PC-3 (cell line): ENCODE results near the gene KIF25. TPM values are rescaled to one million over a fixed set of nuclear protein-coding genes. Genes with fewer than 3 reads are reported as not detected.

Source experiments
- ATAC-seq: fragments of 200-7000 bp; cut with Tn5 transposase; 2 replicates; pipeline ENCODE4 v1.9.1; 2020; ENCODE audit warnings: mild to moderate bottlenecking, moderate library complexity
- BruUV-seq: library from RNA; stranded (reverse); fragments of 400-500 nt; replicated peaks from 2 replicates; lab custom pipeline; 2021; lab: Mats Ljungman, UMichigan
- CTCF ChIA-PET: fragments of 300-600 bp; sonication (Branson Sonifier 250); formaldehyde crosslinking; loops from one replicate; lab custom pipeline; 2022; ENCODE audit warnings: antibody characterized with exemption; lab: Charles Lee
- POLR2A ChIA-PET: fragments of 300-600 bp; sonication (Branson Sonifier 250); formaldehyde crosslinking; loops from one replicate; lab custom pipeline; 2022; ENCODE audit warnings: antibody characterized with exemption; ENCODE audit not compliant: unreplicated experiment; lab: Charles Lee
- DNase-seq: peaks from one replicate; pipeline ENCODE4 v3.0.0-alpha.2; 2015
- H2AFZ ChIP-seq: fragments of 300-600 bp; sonication (generic); 2 replicates; pipeline ENCODE4 v1.6.0; 2016; ENCODE audit warnings: antibody characterized with exemption, low read length
- H3F3A ChIP-seq: fragments of 300-600 bp; sonication (generic); one replicate; pipeline ENCODE4 v1.6.0; 2017; ENCODE audit warnings: antibody characterized with exemption, low read length, control low read depth, mild to moderate bottlenecking; ENCODE audit not compliant: unreplicated experiment
- H3K27ac ChIP-seq: fragments of 300-600 bp; sonication (generic); 2 replicates; pipeline ENCODE4 v1.5.1; 2016; ENCODE audit warnings: mild to moderate bottlenecking, low read length
- H3K27me3 ChIP-seq: fragments of 300-600 bp; sonication (generic); 2 replicates; pipeline ENCODE4 v1.6.1; 2016; ENCODE audit warnings: low read length, mixed read lengths
- H3K36me3 ChIP-seq: fragments of 300-600 bp; sonication (generic); 2 replicates; pipeline ENCODE4 v1.6.1; 2016; ENCODE audit warnings: low read depth, mixed run types, low read length, mixed read lengths
- H3K4me1 ChIP-seq: fragments of 300-600 bp; sonication (generic); 2 replicates; pipeline ENCODE4 v1.5.1; 2016; ENCODE audit warnings: low read length; ENCODE audit not compliant: insufficient read depth
- H3K4me2 ChIP-seq: fragments of 300-600 bp; sonication (generic); 2 replicates; pipeline ENCODE4 v1.6.0; 2016; ENCODE audit warnings: low read length
- H3K4me3 ChIP-seq: fragments of 300-600 bp; sonication (generic); 2 replicates; pipeline ENCODE4 v1.5.1; 2016; ENCODE audit warnings: mild to moderate bottlenecking, low read length, mixed read lengths
- H3K79me2 ChIP-seq: fragments of 300-600 bp; sonication (generic); 2 replicates; pipeline ENCODE4 v1.6.1; 2017; ENCODE audit warnings: low read length, mixed read lengths
- H3K9ac ChIP-seq: fragments of 300-600 bp; sonication (generic); 2 replicates; pipeline ENCODE4 v1.6.0; 2016; ENCODE audit warnings: mild to moderate bottlenecking, low read length
- H3K9me2 ChIP-seq: fragments of 300-600 bp; sonication (generic); replicated peaks from 2 replicates; pipeline ENCODE4 v1.6.1; 2016; ENCODE audit warnings: mixed run types, low read length, mixed read lengths
- H3K9me3 ChIP-seq: fragments of 300-600 bp; sonication (generic); 2 replicates; pipeline ENCODE4 v1.6.1; 2016; ENCODE audit warnings: low read length, mixed read lengths
- H4K20me1 ChIP-seq: fragments of 300-600 bp; sonication (generic); 2 replicates; pipeline ENCODE4 v1.6.1; 2016; ENCODE audit warnings: low read length, mixed read lengths
- CTCF ChIP-seq: fragments of 300-600 bp; sonication (generic); conservative IDR thresholded peaks from 2 replicates; pipeline ENCODE4 v1.5.1; 2017; ENCODE audit warnings: antibody characterized with exemption, low read depth, mild to moderate bottlenecking, low read length
- EZH2 ChIP-seq: fragments of 300-600 bp; sonication (generic); IDR thresholded peaks from one replicate; pipeline ENCODE4 v1.6.1; 2017; ENCODE audit warnings: antibody characterized with exemption, mild to moderate bottlenecking, low read length; ENCODE audit not compliant: unreplicated experiment
- EZH2phosphoT487 ChIP-seq: fragments of 300-600 bp; sonication (generic); IDR thresholded peaks from 2 replicates; pipeline ENCODE4 v1.6.1; 2018; ENCODE audit warnings: mild to moderate bottlenecking, antibody characterized with exemption, low read length, borderline replicate concordance
- intact Hi-C: fragments of 100-400 bp; cut with micrococcal nuclease; formaldehyde crosslinking; loops from 2 replicates; pipeline ENCODE4 v1.9.0; 2023
- total RNA-seq: library from RNA; depleted of rRNA; stranded (reverse); fragments of >200 nt; gene quantifications from 2 replicates; pipeline ENCODE4 v1.2.3, GENCODE V29; 2014

Gene KIF25
- total RNA-seq, 1 experiment from 2014 or later = not detected

- TF ChIP-seq CTCF (no peak), EZH2phosphoT487 (no peak), EZH2 (no peak)
- no peaks in the 10 kb centered on the region for H4K20me1 ChIP-seq
- intact Hi-C loops = no loop called here
- no peak overlapping the region for H2AFZ ChIP-seq
- H3F3A ChIP-seq = no peaks in the 10 kb centered on the region
- no peaks in the 10 kb centered on the region for H3K79me2 ChIP-seq
- no TSS peak for BruUV-seq
- ChIA-PET POLR2A (no interaction called here), CTCF (no interaction called here)
- ATAC-seq = no peak
- H3K9ac ChIP-seq = no peak overlapping the region
- no peak overlapping the region for H3K27ac ChIP-seq
- no peak for DNase-seq
- no peaks in the 10 kb centered on the region for H3K9me2 ChIP-seq
- H3K4me1 ChIP-seq = no peaks in the 10 kb centered on the region
- H3K4me3 ChIP-seq = no peak overlapping the region
- no peak overlapping the region for H3K4me2 ChIP-seq
- H3K9me3 ChIP-seq = 0 out of 2 replicates have a peak, but pooled peaks cover 7% of the 10 kb centered on the region
- H3K27me3 ChIP-seq = no peaks in the 10 kb centered on the region
- no peaks in the 10 kb centered on the region for H3K36me3 ChIP-seq
Measured at GRCh38 chr6:168042426-168043192, 45.1 kb downstream of the KIF25 start.

GRCh38 chr6:168043193-168043847 lies 45.8 kb downstream of the KIF25 start:
- Histone ChIP-seq H3K9me3 (0 out of 2 replicates have a peak, but pooled peaks cover 7% of the 10 kb centered on the region), H3K27me3 (no peaks in the 10 kb centered on the region), H3K27ac (no peak overlapping the region), H3K4me2 (no peak overlapping the region), H3K79me2 (no peaks in the 10 kb centered on the region), H3K36me3 (no peaks in the 10 kb centered on the region), H3F3A (no peaks in the 10 kb centered on the region), H3K4me1 (no peaks in the 10 kb centered on the region), H3K9me2 (no peaks in the 10 kb centered on the region), H3K9ac (no peak overlapping the region), H2AFZ (no peak overlapping the region), H4K20me1 (no peaks in the 10 kb centered on the region), H3K4me3 (no peak overlapping the region)
- TF ChIP-seq EZH2phosphoT487 (no peak), EZH2 (no peak), CTCF (no peak)
- DNase-seq = no peak
- ATAC-seq = no peak
- CTCF ChIA-PET = no interaction called here
- intact Hi-C loops = no loop called here
- BruUV-seq = no TSS peak
- POLR2A ChIA-PET = no interaction called here
